ENCODE results near the gene TMEFF2.
"Not testable (repeated sequence)": the region's sequence is repeated elsewhere in the genome, so short reads cannot be mapped to it uniquely, and the experiment has no call there.

Gene TMEFF2

DNA sequence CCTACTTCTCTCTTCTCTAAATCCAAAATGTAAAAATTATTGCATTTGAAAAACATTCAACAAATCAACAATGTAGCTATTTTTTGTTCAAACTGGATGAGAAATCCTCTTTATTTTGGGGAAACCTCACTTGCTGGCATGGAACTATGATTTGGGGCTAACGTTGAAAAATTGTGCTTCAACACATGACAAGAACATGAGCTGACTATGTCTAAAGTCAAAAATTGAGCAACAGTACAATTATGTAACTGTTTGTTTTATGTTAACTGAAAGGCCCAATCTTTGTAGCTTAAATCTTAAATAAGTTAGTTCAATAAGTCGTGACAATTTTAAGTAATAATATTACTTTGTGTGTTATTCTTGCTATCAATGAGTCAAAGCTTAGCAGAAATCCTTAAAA lies 67.3 kb downstream of the TMEFF2 start:
- no peak for DNase-seq (ENCODE audit: low spot score)

DNA sequence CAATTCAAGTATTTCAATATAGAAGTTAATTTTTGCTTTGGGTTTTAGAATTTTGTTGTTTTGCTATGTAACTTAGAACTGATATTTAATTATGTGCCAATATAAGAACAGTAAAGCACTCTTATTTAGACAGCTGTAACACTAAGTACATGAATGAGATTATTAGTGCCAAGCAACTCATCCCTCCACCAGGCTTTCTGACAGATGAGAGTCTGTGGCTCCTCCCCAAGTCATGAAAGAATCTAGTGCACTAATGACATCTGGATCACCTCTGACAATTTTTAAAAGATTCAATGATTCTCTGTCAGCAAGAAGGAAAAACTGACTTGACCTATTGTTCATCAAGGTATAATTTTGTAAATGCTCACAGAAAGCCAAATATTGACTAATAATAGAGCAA lies 67.8 kb downstream of the TMEFF2 start:
- no peak for DNase-seq (ENCODE audit: low spot score)

DNA sequence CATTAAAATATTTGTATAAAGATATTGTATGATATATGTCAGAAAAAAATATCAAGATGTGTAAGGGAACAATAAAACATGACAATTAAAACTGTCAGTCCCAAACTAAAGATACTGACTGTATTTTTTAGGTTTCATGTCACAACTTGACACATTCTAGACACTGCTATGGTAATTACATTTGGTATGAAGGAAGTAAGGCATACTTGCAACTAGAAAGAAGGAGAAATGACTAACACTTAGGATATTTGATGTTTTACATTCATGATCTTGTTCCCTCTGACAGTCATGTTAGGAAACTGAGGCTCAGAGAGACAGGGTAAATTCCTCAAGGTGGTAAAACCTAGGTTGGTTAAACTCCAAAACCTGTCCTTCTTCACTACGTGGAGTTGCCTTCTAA lies 68.3 kb downstream of the TMEFF2 start:
- DNase-seq (ENCODE audit: low spot score) = no peak

DNA sequence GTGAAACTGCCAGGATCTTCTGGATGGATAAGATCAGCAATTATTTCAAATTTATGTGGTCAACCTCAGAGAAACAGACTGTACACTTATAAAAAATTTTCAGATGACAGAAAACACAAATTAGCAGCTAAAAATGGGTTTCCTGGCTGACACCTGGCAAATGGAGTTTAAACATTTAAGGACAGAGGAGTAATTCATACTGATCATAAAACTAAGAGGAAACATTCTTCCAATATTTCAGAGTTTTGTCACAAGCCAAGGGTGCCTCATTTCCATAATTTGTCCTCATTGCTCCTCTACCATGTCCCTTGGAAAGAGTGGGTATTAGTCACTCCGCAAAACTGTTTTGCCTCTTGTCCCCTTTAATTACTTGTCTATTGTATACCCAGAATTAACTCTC lies 70.2 kb downstream of the TMEFF2 start:
- DNase-seq (ENCODE audit: low spot score) = no peak

DNA sequence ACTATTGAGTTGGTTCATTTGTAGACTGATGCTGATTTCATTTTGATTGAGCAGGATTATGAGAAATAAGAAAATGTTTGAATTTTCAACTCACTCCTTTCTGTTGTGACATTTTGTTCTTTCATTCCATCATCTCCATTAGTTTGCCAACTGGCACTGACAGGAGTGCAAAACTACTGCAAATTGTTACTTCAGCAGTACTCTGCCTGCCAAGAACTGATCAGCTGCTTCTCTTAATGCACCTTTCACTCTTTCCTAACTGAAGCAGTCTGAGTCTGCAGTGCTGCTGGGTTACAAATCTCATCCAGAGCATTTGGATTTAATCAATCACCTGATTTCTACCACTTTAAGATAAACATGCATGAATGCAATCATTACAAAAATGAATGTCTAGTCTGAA lies 70.9 kb downstream of the TMEFF2 start:
- no peak for DNase-seq (ENCODE audit: low spot score)

DNA sequence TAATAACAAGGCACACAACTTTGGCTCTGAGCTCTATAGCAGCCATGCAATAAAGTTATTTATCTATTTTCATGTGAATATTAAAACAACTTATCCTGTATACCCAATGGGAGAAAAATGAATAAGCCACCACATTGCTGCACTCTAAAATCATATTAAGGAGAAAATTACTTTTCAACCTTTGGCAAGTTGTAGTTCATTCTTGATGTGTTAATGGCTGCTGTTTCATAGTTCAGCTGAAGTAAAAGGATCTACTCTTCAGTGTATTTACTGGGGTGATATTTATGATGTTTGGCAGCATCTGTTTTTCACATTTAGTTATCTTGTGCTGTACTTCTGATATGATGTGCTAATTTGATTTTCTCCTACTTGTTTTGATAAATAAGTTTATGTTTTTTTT lies 71.8 kb downstream of the TMEFF2 start:
- DNase-seq (ENCODE audit: low spot score) = no peak

DNA sequence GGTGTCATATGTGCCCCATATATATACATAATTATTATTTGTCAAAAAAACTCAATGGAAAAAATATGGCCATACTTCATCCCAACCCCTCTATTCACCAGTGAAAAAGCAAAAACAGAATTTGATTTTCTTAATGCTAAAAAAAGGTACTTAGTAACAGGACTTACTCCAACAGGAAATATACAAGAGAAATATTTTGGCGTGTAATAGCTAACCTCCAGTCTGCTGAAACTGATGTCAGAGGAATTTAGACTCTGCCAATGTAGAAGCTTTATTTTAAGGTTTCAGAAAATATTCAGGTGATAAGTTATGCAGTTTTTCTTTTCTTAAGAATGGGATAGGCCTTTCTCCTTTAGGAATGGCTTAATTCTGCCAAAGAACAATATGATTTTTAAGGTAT lies 72.6 kb downstream of the TMEFF2 start:
- DNase-seq (ENCODE audit: low spot score) = no peak

DNA sequence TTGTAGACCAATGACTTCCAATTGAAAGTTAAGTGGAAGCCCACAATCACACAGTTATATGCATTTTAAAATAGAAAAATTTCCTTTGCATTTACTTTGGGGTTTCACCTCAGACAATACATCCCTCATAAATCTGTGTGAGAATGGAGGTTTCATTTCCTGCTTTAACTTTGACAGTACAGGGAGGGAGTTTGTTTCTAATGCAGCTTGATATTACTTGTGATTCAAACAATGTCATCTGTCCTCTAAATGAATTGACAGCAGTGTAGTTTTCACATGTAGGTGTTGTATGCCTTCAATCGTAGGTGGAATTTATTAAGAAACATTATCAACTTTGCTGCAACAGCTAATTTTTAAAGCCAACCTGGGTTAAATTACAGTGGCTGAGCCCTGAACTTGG lies 75.2 kb downstream of the TMEFF2 start:
- no peak for DNase-seq (ENCODE audit: low spot score)

DNA sequence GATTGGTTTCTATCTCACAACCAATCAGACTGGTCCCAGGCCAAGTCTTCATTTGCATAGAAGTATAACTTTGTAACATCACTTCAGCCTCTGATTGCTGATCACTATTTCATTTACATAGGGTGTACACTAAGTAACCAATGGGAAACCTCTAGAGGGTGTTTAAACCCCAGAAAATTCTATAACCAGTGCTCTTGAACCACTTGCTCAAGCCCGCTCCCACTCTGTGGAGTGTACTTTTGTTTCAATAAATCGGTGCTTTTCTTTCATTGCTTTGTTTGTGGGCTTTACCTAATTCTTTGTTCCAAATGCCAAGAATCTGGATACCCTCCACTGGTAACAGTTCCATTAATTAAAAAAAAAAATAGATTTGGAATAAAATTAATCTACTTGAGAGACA lies 77.0 kb downstream of the TMEFF2 start:
- no peak for DNase-seq (ENCODE audit: low spot score)

DNA sequence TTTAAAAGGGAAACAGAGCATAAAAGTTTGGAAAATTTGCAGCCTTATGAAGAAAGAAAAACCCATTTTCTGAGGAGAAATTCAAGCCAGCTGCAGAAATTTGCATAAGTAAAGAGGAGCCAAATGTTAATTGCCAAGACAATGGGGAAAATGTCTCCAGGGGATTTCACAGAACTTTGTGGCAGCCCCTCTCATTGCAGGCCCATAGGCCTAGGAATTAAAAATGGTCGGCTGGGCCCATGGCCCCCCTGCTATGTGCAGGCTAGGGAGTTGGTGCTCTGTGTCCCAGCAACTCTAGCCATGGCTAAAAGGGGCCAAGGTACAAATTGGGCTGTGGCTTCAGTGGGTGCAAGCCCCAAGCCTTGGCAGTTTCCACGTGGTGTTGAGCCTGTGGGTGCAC lies 83.2 kb downstream of the TMEFF2 start:
- DNase-seq (ENCODE audit: low spot score) = not testable (repeated sequence)

DNA sequence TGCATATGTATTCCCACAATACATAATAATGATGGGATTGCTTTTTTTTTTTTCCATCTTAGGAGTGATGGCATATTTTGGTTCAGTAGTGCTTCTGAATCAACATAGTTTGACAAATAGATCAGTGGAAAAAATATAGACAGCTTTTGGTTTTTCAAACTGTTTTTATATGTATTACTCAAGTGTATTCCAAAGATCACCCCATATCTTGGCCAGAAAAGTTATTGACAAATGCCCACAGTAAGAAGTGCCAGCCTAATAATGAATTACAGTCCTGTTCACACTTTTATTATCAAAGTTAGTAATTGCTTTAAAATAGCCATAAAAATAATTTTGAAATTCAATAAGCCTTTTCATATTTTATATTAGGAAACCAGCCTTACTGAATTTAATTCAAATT lies 95.0 kb downstream of the TMEFF2 start:
- DNase-seq (ENCODE audit: low spot score) = no peak

DNA sequence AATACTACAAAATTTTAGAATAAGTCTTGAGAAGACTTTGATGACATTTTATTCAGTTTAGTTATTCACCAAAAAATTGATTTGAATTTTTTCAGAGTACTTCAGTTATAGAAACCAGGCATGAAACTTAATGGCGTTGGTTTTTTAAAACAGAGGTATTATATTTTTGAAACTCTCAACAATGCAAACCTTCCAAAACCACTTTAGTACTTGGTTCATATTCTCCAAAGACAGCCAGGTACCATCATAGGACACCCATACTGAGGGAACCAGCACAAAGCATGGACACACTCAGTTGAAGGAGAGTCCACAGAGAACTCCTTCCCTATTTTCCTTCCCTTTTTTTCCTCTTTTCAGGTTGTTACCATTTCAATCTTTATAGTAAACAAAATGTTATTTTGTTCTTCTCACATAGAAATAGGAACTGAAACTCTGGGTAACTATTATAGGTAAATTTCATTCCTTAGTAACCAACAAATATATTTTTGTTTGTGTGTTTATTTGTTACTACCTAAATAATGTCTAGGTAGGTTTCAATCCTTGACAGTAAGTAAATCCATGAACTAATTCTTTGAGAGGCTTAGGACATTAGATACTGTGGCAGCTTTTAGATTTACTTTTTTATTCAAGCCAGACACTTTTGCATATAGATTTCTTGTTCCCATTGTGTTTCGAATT lies 95.8 kb downstream of the TMEFF2 start:
- DNase-seq (ENCODE audit: low spot score) = no peak

DNA sequence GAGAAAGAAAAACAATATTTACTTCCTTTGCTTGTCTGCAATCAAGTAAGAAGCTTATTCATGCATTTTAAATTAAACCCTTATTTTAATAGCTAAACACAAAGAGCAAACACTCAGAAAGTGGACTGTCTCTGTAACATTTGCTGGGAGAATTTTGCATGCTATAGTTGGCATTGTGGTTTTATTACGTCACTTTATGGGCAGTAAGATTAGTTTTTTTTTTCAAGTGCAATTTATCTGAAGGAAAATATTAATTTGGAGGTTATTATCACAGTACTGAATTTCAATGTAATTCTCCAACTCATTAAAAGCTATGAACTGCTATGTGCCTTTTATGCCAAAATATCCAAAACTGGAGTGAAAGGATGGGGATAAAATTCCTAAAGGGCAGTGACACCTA lies 103.3 kb downstream of the TMEFF2 start:
- DNase-seq (ENCODE audit: low spot score) = no peak

DNA sequence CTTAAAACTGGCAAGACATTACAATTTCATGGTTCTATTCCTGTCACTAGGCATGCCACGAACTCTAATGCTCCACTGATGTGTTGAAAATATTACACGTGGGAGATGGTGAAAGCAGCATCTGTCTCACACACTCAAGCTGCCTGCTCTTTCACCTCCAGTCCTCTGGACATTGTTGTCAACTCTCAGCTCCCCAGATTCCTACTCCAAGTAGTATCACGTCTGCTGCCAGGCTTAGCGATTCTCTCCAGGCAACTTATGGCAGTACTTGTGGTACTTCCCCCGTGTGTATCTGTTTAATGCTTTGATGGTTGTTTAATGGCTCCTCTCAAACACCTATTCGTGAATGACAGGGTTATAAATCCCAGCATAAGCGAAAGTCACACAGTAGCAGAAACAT lies 103.8 kb downstream of the TMEFF2 start:
- DNase-seq (ENCODE audit: low spot score) = no peak

DNA sequence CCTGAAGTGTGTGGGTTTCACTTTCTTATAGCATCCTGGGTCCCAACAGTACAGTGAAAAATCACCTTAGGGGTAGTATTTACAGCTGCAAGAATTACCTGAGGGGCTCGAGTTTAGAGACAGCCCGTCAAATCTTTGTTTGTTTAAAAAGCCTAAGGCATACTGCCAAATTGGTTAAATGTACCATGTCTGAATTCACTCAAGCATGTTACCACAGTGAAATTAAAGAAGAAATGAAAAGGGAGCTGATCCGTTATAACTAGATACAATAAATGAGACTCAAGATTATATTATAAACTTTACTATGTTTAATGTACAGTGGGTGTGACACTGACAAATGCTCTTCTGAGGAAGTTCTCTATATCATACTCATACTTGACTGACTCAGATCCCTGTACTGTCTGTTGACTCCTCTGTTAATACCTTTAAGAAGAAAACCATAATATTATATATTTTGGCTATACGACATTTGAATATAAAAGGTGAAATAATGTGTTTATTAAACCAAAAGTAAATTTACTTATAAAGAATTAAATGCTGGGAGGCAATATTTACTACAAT lies 107.3 kb downstream of the TMEFF2 start:
- DNase-seq (ENCODE audit: low spot score) = no peak

DNA sequence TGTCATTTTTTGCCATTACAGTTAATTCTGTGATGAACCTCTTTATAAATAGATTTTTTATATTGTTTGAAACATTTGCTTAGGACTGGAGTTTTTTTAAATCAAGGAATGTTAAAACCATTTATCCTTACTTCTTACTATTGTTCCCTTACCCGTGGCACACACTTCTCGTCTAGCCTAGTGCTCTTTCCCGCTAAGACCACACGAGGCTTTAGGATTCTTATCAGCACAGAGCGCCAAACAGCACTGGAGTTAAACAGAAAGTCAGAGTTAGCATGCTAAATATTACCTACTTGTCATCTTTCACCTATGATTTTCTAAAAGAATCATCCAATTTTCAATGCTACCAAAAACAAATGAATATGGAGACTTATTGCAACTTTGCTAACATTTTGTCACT lies 112.6 kb downstream of the TMEFF2 start:
- no peak for DNase-seq (ENCODE audit: low spot score)

DNA sequence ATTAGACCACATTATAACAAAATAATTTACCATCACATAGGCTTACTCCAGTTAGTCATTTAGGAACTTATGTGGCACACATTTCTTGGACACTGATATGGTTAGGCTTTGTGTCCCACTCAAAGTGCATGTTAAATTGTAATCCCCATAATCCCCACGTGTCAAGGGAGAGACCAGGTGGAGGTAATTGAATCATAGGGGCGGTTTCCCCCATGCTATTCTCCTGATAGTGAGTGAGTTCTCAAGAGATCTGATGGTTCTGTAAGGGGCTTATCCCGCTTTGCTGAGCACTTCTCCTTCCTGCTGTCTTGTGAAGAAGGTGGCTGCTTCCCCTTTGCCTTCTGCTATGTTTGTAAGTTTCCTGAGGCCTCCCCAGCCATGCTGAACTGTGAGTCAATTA lies 114.6 kb downstream of the TMEFF2 start:
- DNase-seq (ENCODE audit: low spot score) = not testable (repeated sequence)

DNA sequence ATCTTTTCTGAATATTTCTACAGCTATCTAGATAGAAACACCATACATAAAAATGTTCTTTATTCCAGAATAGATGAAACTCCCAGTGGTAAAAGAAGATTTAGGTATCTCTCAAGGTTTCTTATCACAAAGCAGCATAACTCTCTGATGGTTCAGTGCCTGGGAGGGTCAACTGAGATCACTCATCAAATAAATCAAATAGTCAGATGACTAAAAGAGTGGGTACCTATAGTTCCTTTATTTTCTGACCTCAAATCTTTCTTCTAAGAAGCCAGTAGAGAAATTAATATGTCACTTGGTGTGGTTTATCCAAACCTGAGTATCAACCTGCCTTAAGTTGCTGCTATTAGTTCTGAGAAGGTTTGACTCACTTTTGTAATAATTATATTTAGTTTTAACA lies 120.9 kb downstream of the TMEFF2 start:
- no peak for DNase-seq (ENCODE audit: low spot score)

DNA sequence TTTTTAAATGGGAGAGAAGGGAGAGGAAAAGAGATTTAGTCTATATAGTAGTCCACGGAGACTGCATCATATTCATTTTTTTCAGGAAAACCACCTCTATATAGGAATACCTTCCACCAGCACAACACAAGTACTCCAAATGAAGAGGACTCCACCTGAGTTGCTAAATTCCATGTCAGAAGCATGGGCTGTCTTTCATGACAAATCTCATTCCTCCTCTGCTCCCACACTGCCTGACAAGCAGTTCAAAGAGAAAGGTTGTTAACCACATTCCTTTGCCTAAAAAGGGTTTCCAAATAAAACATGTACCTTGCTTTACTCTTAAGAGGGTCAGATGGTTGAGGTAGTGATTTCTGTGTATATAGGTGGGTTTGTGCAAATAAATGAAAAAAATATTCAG lies 122.0 kb downstream of the TMEFF2 start:
- no peak for DNase-seq (ENCODE audit: low spot score)

DNA sequence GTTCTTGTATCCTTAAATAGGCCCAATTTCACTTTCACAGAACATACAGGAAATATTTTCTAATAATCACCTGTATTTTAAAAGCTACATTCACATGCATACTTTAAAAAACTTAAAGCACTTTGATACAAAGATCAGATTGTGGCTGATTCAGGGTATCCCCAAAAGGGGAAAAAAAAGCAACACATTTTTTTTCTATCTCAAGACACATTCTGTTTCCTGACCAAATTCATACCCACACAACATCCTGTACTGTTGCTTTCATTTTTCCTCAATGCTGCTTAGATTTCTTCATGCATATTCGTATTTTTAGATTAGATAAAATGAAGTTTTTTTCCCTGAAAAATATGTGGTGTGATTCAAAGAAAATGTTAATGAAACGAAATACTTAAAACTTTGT lies 122.5 kb downstream of the TMEFF2 start:
- DNase-seq (ENCODE audit: low spot score) = no peak

DNA sequence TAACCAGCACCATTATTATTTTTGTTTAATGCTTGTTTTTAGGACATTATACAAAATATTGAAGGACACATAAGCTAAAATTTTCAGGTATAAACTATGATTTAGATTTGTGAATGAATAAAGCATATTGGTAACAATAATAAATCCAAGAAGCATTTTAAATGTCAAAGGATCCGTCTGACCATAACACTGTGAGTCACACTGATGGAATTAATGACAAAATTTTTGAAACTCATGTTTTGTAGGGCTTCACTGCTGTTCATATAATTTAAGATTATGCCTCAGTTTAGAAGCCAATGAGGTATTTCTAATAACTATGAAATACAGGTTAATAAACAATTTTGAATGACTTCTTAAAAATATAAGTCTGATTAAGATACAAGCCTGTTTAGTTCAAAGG lies 124.6 kb downstream of the TMEFF2 start:
- DNase-seq (ENCODE audit: low spot score) = no peak

DNA sequence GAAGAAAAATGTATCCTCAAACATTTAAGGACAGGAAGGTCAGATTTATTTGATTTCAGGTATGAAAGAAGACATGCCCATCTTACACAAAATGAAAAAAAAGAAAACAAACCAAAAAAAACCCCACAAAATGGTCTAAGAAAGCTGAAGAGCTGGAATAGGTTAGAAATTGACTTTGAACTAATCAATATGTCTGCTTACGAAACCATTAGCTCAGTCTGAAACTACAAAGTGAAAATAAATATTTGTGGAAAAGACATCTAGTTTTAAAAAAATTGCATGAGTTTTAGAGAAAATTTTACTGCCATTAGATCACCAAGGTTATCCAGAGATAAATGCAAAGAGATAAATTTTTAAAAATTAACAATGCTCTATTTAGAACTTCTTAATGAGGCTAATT lies 125.3 kb downstream of the TMEFF2 start:
- DNase-seq (ENCODE audit: low spot score) = no peak

DNA sequence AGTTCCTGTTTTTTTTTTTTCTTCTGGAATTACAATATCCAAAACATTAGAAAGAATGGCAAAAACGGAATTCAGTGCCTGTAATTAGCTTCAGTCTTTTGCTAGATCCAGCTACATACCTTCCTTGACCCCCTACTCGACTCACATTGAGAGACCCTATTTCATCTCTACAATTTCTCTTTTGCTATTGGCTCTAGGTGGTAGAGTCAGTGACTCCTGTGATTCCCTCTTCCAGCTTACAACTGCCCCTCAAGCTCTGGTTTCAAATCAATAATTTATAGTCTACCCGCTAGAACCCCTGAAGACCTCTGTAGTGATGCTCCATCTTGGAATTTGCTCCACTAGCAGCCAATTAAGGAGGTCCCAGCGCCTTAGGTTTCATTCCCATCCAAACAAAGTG lies 125.8 kb downstream of the TMEFF2 start:
- no peak for DNase-seq (ENCODE audit: low spot score)

DNA sequence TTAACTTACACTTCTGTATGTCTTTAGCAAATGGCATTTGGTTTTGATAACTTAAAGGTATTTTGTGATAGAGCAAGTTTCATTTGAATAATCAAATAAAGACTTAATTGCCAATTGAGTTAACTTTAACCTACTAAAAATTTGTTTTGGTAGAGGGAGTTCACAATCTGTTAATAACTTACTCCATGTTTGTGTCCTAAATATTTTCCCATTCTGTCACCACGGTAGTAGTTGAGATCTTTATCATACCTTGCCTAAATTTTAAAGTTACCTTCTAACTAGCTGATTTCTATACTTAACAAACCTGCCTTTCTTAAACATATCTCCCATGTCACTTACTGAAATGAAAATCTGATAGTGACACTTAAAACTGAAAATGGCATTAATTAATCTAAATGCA lies 127.1 kb downstream of the TMEFF2 start:
- DNase-seq (ENCODE audit: low spot score) = no peak

DNA sequence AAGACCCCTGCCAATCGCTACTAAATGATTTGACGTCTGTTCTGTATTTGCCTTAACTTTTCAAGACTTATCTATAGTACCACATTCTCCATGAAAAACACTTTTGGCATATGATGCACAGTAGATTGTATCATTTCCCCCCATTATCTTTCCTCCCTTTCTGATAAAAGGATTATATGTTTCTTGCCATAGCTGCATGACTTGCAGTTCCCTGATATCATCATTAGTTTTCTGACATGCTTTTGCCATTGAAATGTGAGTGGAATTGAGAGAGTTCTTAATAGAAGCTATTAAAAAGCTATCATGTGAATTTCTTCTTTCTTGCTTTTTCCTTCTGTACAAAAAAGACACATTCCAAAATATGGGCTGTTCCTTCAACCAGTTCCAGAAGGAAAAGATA lies 130.3 kb downstream of the TMEFF2 start:
- DNase-seq (ENCODE audit: low spot score) = no peak

All from HuH-7 (cell line).